NB4 (cell line): ENCODE measurements around the gene PDE8B.

Source experiments
- CTCF ChIP-seq: IDR thresholded peaks from one replicate; pipeline ENCODE4 v1.5.1; 2012; ENCODE audit warnings: low read depth, low read length
- MAX ChIP-seq: IDR thresholded peaks from 2 replicates; pipeline ENCODE4 v1.6.1; 2011; ENCODE audit warnings: low read depth, low read length
- MYC ChIP-seq: IDR thresholded peaks from 2 replicates; pipeline ENCODE4 v1.6.1; 2011; ENCODE audit warnings: low read depth, low read length
- POLR2A ChIP-seq: IDR thresholded peaks from 2 replicates; pipeline ENCODE4 v1.6.1; 2011; ENCODE audit warnings: mild to moderate bottlenecking; ENCODE audit not compliant: insufficient read length; ENCODE audit errors: extremely low read depth

GRCh38 chr5:77255617-77256016, 45.1 kb downstream of the PDE8B start:
- TF ChIP-seq CTCF (no peak), MAX (no peak), POLR2A (no peak), MYC (no peak)
